Lower leg skin (tissue), 4 donors: Measurements from ENCODE around the gene SCEL. TPM values are rescaled to one million over a fixed set of nuclear protein-coding genes. Genes with fewer than 3 reads are reported as not detected.

ENCODE experiments used
- DNase-seq, 2 donors: peaks; one replicate each; pipeline ENCODE4 v3.0.0-alpha.2; 2019; ENCODE audit warnings: low spot score in 2 of 2
- H3K4me3 ChIP-seq: fragments of 200-600 bp; sonication (generic); 2 replicates; pipeline ENCODE4 v1.5.1; 2017; ENCODE audit warnings: mild to moderate bottlenecking, low read depth; ENCODE audit not compliant: poor library complexity, severe bottlenecking
- CTCF ChIP-seq, 3 donors: fragments of 450-650 bp; IDR thresholded peaks; one replicate each; pipeline ENCODE4 v1.5.1; 2016; ENCODE audit warnings: antibody characterized with exemption in 3 of 3, mild to moderate bottlenecking in 3 of 3, moderate library complexity in 2 of 3
- POLR2A ChIP-seq, 2 donors: fragments of 450-650 bp; IDR thresholded peaks; one replicate each; pipeline ENCODE4 v1.6.1; 2016 to 2017; ENCODE audit warnings: antibody characterized with exemption in 2 of 2, mild to moderate bottlenecking in 1 of 2, moderate library complexity in 1 of 2
- WGBS, 2 donors: methylation state at CpG; one replicate each; pipeline ENCODE4 v1.1.5; 2018; 5-methylcytosine and 5-hydroxymethylcytosine counted together
- intact Hi-C: fragments of 100-400 bp; cut with DNase I; formaldehyde crosslinking; loops from one replicate; pipeline ENCODE4 v1.15.0; 2023; ENCODE audit warnings: low total_unique reads
- total RNA-seq, 4 donors: library from RNA; depleted of rRNA; stranded (reverse); fragments of >200 nt; gene quantifications; one replicate each; pipeline ENCODE4 v1.1.0, GENCODE V29; 2016

Gene SCEL
- total RNA-seq, 4 donors from 2014 or later, result 298 to 628 (median 352) TPM

- H3K4me3 ChIP-seq, result no peak overlapping the region
- 5 to 8% methylated on average over 2 of the region's 2 CpGs for WGBS, 2 donors
- intact Hi-C loops, result loop anchor here (2.0 kb wide), 1 partner anchor 73 kb away; no protein-coding TSS in a partner anchor
- TF ChIP-seq CTCF (IDR thresholded peaks at IDR 0.05), result no peak
- TF ChIP-seq POLR2A (IDR thresholded peaks at IDR 0.05), result no peak
- DNase-seq, result no peak
Observed at GRCh38 chr13:77565635-77566034, 30.1 kb downstream of the SCEL start.

GRCh38 chr13:77571956-77572355, 36.5 kb downstream of the SCEL start:
- intact Hi-C loops, result no loop called here
- DNase-seq, result no peak
- TF ChIP-seq POLR2A (IDR thresholded peaks at IDR 0.05), result no peak
- TF ChIP-seq CTCF (IDR thresholded peaks at IDR 0.05), result no peak
- no peak overlapping the region for H3K4me3 ChIP-seq
- WGBS, 2 donors, result 83 to 85% methylated on average over 5 of the region's 5 CpGs

- no peak overlapping the region for H3K4me3 ChIP-seq
- intact Hi-C loops, result no loop called here
- TF ChIP-seq POLR2A (IDR thresholded peaks at IDR 0.05), result no peak
- no peak for TF ChIP-seq CTCF (IDR thresholded peaks at IDR 0.05)
- DNase-seq, result no peak
- 21 to 26% methylated on average over 3 of the region's 3 CpGs for WGBS, 2 donors
Observed at GRCh38 chr13:77574096-77574495, 38.6 kb downstream of the SCEL start.

GRCh38 chr13:77579959-77580358, 44.5 kb downstream of the SCEL start:
- WGBS, 2 donors, result 56 to 71% methylated on average over 2 of the region's 2 CpGs
- intact Hi-C loops, result no loop called here
- H3K4me3 ChIP-seq, result no peak overlapping the region
- TF ChIP-seq CTCF (IDR thresholded peaks at IDR 0.05) (no peak), POLR2A (IDR thresholded peaks at IDR 0.05) (no peak)
- DNase-seq, result no peak

GRCh38 chr13:77580748-77581147, 45.2 kb downstream of the SCEL start:
- WGBS, 2 donors, result 66 to 76% methylated on average over 1 of the region's 1 CpG
- no peak for DNase-seq
- intact Hi-C loops, result no loop called here
- H3K4me3 ChIP-seq, result no peak overlapping the region
- TF ChIP-seq POLR2A (IDR thresholded peaks at IDR 0.05), result no peak
- TF ChIP-seq CTCF (IDR thresholded peaks at IDR 0.05), result no peak

- no peak overlapping the region for H3K4me3 ChIP-seq
- intact Hi-C loops, result no loop called here
- 47 to 57% methylated on average over 3 of the region's 3 CpGs for WGBS, 2 donors
- TF ChIP-seq POLR2A (IDR thresholded peaks at IDR 0.05), result no peak
- TF ChIP-seq CTCF (IDR thresholded peaks at IDR 0.05), result no peak
- no peak for DNase-seq
Observed at GRCh38 chr13:77583581-77583980, 48.1 kb downstream of the SCEL start.
